Peyer's patch (tissue), 4 donors: ENCODE data around the gene SPATA13. TPM values are rescaled to one million over a fixed set of nuclear protein-coding genes. Genes with fewer than 3 reads are reported as not detected.
"Not testable (repeated sequence)": the region's sequence is repeated elsewhere in the genome, so short reads cannot be mapped to it uniquely, and the experiment has no call there.

Experiments
- DNase-seq, 3 donors: peaks; one replicate each; pipeline ENCODE4 v3.0.0-alpha.2; 2017 to 2019
- H3K27ac ChIP-seq, 4 donors: fragments of 200-600 bp; sonication (generic); one replicate each; pipeline ENCODE4 v1.5.1; 2016 to 2019
- H3K27me3 ChIP-seq, 2 donors: fragments of 200-600 bp; sonication (generic); one replicate each; pipeline ENCODE4 v1.5.1; 2019
- H3K36me3 ChIP-seq, 3 donors: fragments of 200-600 bp; sonication (generic); one replicate each; pipeline ENCODE4 v1.5.1; 2016 to 2019
- H3K4me1 ChIP-seq, 4 donors: fragments of 200-600 bp; sonication (generic); one replicate each; pipeline ENCODE4 v1.5.1; 2016 to 2019
- H3K4me3 ChIP-seq, 4 donors: fragments of 200-600 bp; sonication (generic); 1 replicate in 3 of 4; 2 replicates in 1 of 4; pipeline ENCODE4 v1.5.1; 2016 to 2019; ENCODE audit warnings: mild to moderate bottlenecking in 1 of 4
- H3K9me3 ChIP-seq, 4 donors: fragments of 200-600 bp; sonication (generic); one replicate each; pipeline ENCODE4 v1.5.1; 2016 to 2019; ENCODE audit warnings: mild to moderate bottlenecking in 1 of 4
- CTCF ChIP-seq, 6 experiments: fragments of 450-650 bp in 4 of 6; fragments of 200-600 bp in 2 of 6; sonication (generic) in 1 of 6; IDR thresholded peaks; one replicate each; pipeline ENCODE4 v1.5.1; 2017 to 2019; ENCODE audit warnings: antibody characterized with exemption in 6 of 6, mild to moderate bottlenecking in 3 of 6, moderate library complexity in 1 of 6
- POLR2A ChIP-seq, 2 donors: fragments of 450-650 bp; IDR thresholded peaks; one replicate each; pipeline ENCODE4 v1.5.1; 2017; ENCODE audit warnings: antibody characterized with exemption in 2 of 2, mild to moderate bottlenecking in 2 of 2, moderate library complexity in 2 of 2
- total RNA-seq, 4 donors: library from RNA; depleted of rRNA; stranded (reverse); fragments of >200 nt; gene quantifications; one replicate each; pipeline ENCODE4 v1.1.0, GENCODE V29; 2016

The SPATA13 gene
- total RNA-seq, 4 donors from 2014 or later, result 77.1 to 191 (median 141) TPM

GRCh38 chr13:24199016-24199415, 38.5 kb downstream of the SPATA13 start:
- peak overlapping the region in 2 of 4 donors; percentile 5 for H3K27ac ChIP-seq
- TF ChIP-seq CTCF (IDR thresholded peaks at IDR 0.05), result no peak
- no peak for TF ChIP-seq POLR2A (IDR thresholded peaks at IDR 0.05)
- H3K36me3 ChIP-seq, result no peaks in the 10 kb centered on the region
- no peak for DNase-seq
- peaks cover 0 to 5% (median 2%) of the 10 kb centered on the region in 4 donors for H3K4me1 ChIP-seq
- H3K4me3 ChIP-seq, result no peak overlapping the region
- H3K9me3 ChIP-seq, result no peaks in the 10 kb centered on the region
- H3K27me3 ChIP-seq, result no peaks in the 10 kb centered on the region

- Histone ChIP-seq H3K36me3 (no peaks in the 10 kb centered on the region), H3K9me3 (no peaks in the 10 kb centered on the region), H3K4me1 (peaks cover 0 to 5% (median 3%) of the 10 kb centered on the region in 4 donors), H3K4me3 (no peak overlapping the region), H3K27me3 (no peaks in the 10 kb centered on the region), H3K27ac (no peak overlapping the region)
- DNase-seq, result peak in 1 of 3 donors; percentile 53
- TF ChIP-seq POLR2A (IDR thresholded peaks at IDR 0.05), result no peak
- no peak for TF ChIP-seq CTCF (IDR thresholded peaks at IDR 0.05)
Observed at GRCh38 chr13:24202215-24202614, 41.7 kb downstream of the SPATA13 start.

- Histone ChIP-seq H3K9me3 (no peaks in the 10 kb centered on the region), H3K27ac (no peak overlapping the region), H3K27me3 (no peaks in the 10 kb centered on the region), H3K36me3 (no peaks in the 10 kb centered on the region), H3K4me3 (no peak overlapping the region), H3K4me1 (peaks cover 0 to 12% (median 3%) of the 10 kb centered on the region in 4 donors)
- TF ChIP-seq CTCF (IDR thresholded peaks at IDR 0.05) (no peak), POLR2A (IDR thresholded peaks at IDR 0.05) (no peak)
- DNase-seq, result no peak
Observed at GRCh38 chr13:24203273-24203672, 42.8 kb downstream of the SPATA13 start.

GRCh38 chr13:24203811-24204210, 43.3 kb downstream of the SPATA13 start:
- H3K4me1 ChIP-seq, result peaks cover 0 to 14% (median 3%) of the 10 kb centered on the region in 4 donors

GRCh38 chr13:24205076-24205475, 44.6 kb downstream of the SPATA13 start:
- not testable (repeated sequence) for H3K9me3 ChIP-seq, DNase-seq, H3K36me3 ChIP-seq, H3K27me3 ChIP-seq, H3K4me3 ChIP-seq, H3K27ac ChIP-seq
- peaks cover 0 to 14% (median 3%) of the 10 kb centered on the region in 4 donors for H3K4me1 ChIP-seq

More at GRCh38 chr13:24203811-24204210, 43.3 kb downstream of the SPATA13 start:
- H3K27ac ChIP-seq, result no peak overlapping the region
- H3K36me3 ChIP-seq, result no peaks in the 10 kb centered on the region
- H3K9me3 ChIP-seq, result no peaks in the 10 kb centered on the region
- no peaks in the 10 kb centered on the region for H3K27me3 ChIP-seq
- no peak overlapping the region for H3K4me3 ChIP-seq
- DNase-seq, result no peak
- no peak for TF ChIP-seq CTCF (IDR thresholded peaks at IDR 0.05)

- TF ChIP-seq POLR2A (IDR thresholded peaks at IDR 0.05) (no peak), CTCF (IDR thresholded peaks at IDR 0.05) (no peak)
- Histone ChIP-seq H3K4me1 (peaks cover 0 to 14% (median 3%) of the 10 kb centered on the region in 4 donors), H3K9me3 (no peaks in the 10 kb centered on the region)
Observed at GRCh38 chr13:24207841-24208667, 47.5 kb downstream of the SPATA13 start.

More at GRCh38 chr13:24207841-24208667, 47.5 kb downstream of the SPATA13 start:
- no peak overlapping the region for H3K4me3 ChIP-seq
- H3K36me3 ChIP-seq, result no peaks in the 10 kb centered on the region
- peak overlapping the region in 1 of 4 donors; percentile 63 for H3K27ac ChIP-seq
- no peak for DNase-seq
- H3K27me3 ChIP-seq, result no peaks in the 10 kb centered on the region
